ENCODE data around the gene SLC25A20.

The SLC25A20 gene

DNA sequence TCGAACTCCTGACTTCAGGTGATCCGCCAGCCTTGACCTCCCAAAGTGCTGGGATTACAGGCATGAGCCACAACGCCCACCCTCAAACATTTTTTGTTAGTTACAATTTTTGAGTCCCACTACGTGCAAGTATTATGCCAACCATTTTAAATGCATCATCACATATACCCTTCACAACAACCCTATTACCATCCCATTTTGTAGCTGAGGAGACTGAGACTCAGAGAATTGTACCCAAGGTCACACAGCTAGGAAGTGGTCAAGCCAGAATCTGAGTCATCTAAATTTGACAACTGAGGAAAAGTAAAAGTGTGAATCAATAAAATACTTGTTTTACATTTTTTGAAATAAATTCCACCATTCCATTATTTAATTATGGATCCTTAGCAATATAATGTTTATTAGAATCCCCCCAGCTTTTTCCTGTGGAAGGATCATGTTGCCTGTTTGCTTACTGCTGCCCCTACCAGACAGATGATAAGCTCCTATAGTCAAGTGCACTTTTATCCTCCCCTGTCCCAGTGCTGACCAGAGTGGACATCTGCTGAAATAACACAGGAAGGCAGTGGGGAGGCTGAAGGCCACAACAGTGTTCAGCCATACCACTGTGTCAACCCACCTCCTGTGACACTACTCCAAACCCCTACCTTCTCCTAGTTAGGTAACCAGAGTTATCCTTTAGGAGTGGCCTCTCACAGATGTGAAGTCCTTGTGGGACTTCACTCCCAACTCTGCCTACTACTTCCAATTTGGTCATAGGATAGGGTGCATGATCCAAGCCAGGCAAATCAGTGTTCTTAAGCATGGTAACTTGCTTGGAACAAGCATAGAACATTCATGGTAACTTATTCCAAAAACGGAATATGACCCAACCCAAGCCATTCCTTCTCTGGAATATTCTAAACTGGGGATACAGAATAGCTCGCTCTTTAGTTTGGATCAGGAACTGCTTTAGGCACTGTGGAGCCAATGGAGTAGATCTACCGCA is 79.2 kb downstream of the SLC25A20 start:
- Histone ChIP-seq H3K36me3 (ENCODE audit: control insufficient read depth in 4 of 4, insufficient read depth in 4 of 4, low read length in 3 of 4) (no peaks in the 10 kb centered on the region), H3K4me3 (ENCODE audit: control insufficient read depth in 1 of 7, extremely low read depth in 1 of 7, insufficient read depth in 4 of 7, low read depth in 2 of 7, low read length in 6 of 7) (no peak overlapping the region), H3K27ac (ENCODE audit: insufficient read depth in 1 of 2, low read depth in 1 of 2, low read length in 2 of 2, poor library complexity in 1 of 2, severe bottlenecking in 2 of 2) (no peak overlapping the region), H3K4me1 (ENCODE audit: control extremely low read depth in 1 of 4, control insufficient read depth in 4 of 4, insufficient read depth in 4 of 4, low read length in 3 of 4) (peaks cover 0 to 8% (median 0%) of the 10 kb centered on the region in 4 experiments), H3K27me3 (replicated peaks in 2 of 5; ENCODE audit: control insufficient read depth in 4 of 5, insufficient read depth in 5 of 5, low read length in 4 of 5) (no peaks in the 10 kb centered on the region), H3K9me3 (ENCODE audit: control extremely low read depth in 1 of 5, control insufficient read depth in 4 of 5, insufficient read depth in 2 of 5, low read depth in 1 of 5, low read length in 4 of 5) (no peaks in the 10 kb centered on the region)
- POLR2A ChIA-PET: no interaction called here
- DNase-seq: no peak
- CTCF ChIA-PET: no interaction called here
- 100% methylated on average over 5 of the region's 7 CpGs for WGBS (ENCODE audit: insufficient coverage)

DNA sequence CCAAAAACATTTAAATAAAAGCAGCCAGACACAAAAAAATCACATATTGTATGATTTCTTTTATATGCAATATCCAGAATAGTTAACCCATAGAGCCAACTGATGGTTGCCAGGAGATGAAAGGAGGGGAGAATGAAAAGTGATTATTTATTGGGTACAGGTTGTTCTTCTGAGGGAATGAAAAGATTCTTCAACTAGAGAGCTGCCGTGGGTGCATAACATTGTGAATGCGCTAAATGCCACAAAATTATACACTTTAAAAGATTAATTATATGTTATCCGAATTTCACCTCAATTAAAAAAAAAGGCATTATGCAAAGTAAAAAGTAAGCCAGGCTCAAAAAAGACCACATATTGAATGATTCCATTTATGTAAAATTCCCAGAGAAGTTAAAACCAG is 87.2 kb downstream of the SLC25A20 start:
- POLR2A ChIA-PET: interaction anchor here (1.0 kb wide), 1 partner anchor 107 kb away, joined by 4 read pairs; the partner anchor contains the start of gene ARIH2
- no CpG with 5 or more reads among the region's 3 CpGs for WGBS (ENCODE audit: insufficient coverage)

More for the DNA sequence above, 87.2 kb downstream of the SLC25A20 start:
- CTCF ChIA-PET: no interaction called here
- Histone ChIP-seq H3K4me1 (ENCODE audit: control extremely low read depth in 1 of 4, control insufficient read depth in 4 of 4, insufficient read depth in 4 of 4, low read length in 3 of 4) (peaks cover 0 to 13% (median 4%) of the 10 kb centered on the region in 4 experiments), H3K4me3 (ENCODE audit: control insufficient read depth in 1 of 7, extremely low read depth in 1 of 7, insufficient read depth in 4 of 7, low read depth in 2 of 7, low read length in 6 of 7) (no peak overlapping the region), H3K27ac (ENCODE audit: insufficient read depth in 1 of 2, low read depth in 1 of 2, low read length in 2 of 2, poor library complexity in 1 of 2, severe bottlenecking in 2 of 2) (no peak overlapping the region), H3K27me3 (replicated peaks in 2 of 5; ENCODE audit: control insufficient read depth in 4 of 5, insufficient read depth in 5 of 5, low read length in 4 of 5) (no peaks in the 10 kb centered on the region), H3K9me3 (ENCODE audit: control extremely low read depth in 1 of 5, control insufficient read depth in 4 of 5, insufficient read depth in 2 of 5, low read depth in 1 of 5, low read length in 4 of 5) (no peaks in the 10 kb centered on the region), H3K36me3 (ENCODE audit: control insufficient read depth in 4 of 4, insufficient read depth in 4 of 4, low read length in 3 of 4) (no peaks in the 10 kb centered on the region)
- DNase-seq: no peak
